Lung (tissue), 12 donors: ENCODE results near the gene FLVCR2. TPM values are rescaled to one million over a fixed set of nuclear protein-coding genes. Genes with fewer than 3 reads are reported as not detected.

ENCODE experiments used
- ATAC-seq: fragments of 200-7000 bp; cut with Tn5 transposase; one replicate; pipeline ENCODE4 v1.9.1; 2020; ENCODE audit warnings: moderate number of reproducible peaks; ENCODE audit not compliant: insufficient read depth, low FRiP score
- DNase-seq, 3 donors: peaks; one replicate each; pipeline ENCODE4 v3.0.0-alpha.2; 2013 to 2017
- H3K27ac ChIP-seq, 2 donors: one replicate each; pipeline ENCODE4 v1.5.1; 2013; ENCODE audit warnings: mild to moderate bottlenecking in 2 of 2, moderate library complexity in 2 of 2, control low read depth in 1 of 2, inconsistent platforms in 1 of 2, low read depth in 1 of 2, low read length in 1 of 2
- H3K27me3 ChIP-seq, 3 donors: one replicate each; pipeline ENCODE4 v1.5.1; 2013; ENCODE audit warnings: low read length in 2 of 3; ENCODE audit not compliant: control insufficient read depth in 3 of 3, insufficient read depth in 3 of 3
- H3K36me3 ChIP-seq, 4 donors: one replicate each; pipeline ENCODE4 v1.5.1; 2013; ENCODE audit warnings: low read length in 4 of 4, mild to moderate bottlenecking in 1 of 4, moderate library complexity in 1 of 4; ENCODE audit not compliant: control insufficient read depth in 4 of 4, insufficient read depth in 4 of 4
- H3K4me1 ChIP-seq, 5 donors: one replicate each; pipeline ENCODE4 v1.5.1; 2013; ENCODE audit warnings: low read length in 5 of 5, mild to moderate bottlenecking in 2 of 5, moderate library complexity in 1 of 5; ENCODE audit not compliant: control insufficient read depth in 5 of 5, insufficient read depth in 5 of 5
- H3K4me3 ChIP-seq: one replicate; pipeline ENCODE4 v1.5.1; 2013; ENCODE audit warnings: mild to moderate bottlenecking, control low read depth, moderate library complexity
- H3K9ac ChIP-seq, 2 donors: one replicate each; pipeline ENCODE4 v1.5.1; 2013; ENCODE audit warnings: low read length in 2 of 2, control low read depth in 1 of 2; ENCODE audit not compliant: insufficient read depth in 1 of 2
- H3K9me3 ChIP-seq, 4 donors: one replicate each; pipeline ENCODE4 v1.5.1; 2013; ENCODE audit warnings: low read length in 3 of 4, mild to moderate bottlenecking in 1 of 4, moderate library complexity in 1 of 4; ENCODE audit not compliant: control insufficient read depth in 4 of 4, insufficient read depth in 3 of 4
- CTCF ChIP-seq: IDR thresholded peaks from 2 replicates; pipeline ENCODE4 v1.5.1; 2012; ENCODE audit warnings: mild to moderate bottlenecking; ENCODE audit errors: control extremely low read depth, extremely low read depth
- WGBS, 2 donors: extraction: QIAGEN DNeasy Blood & Tissue Kit; methylation state at CpG; one replicate each; pipeline ENCODE4 v1.1.7; 2013; 5-methylcytosine and 5-hydroxymethylcytosine counted together
- polyA plus RNA-seq, 2 donors: library from polyadenylated mRNA; stranded (reverse); fragments of 200-250 nt; gene quantifications; one replicate each; pipeline ENCODE4 v1.2.1, GENCODE V29; 2013
- total RNA-seq, 2 donors: library from RNA; depleted of rRNA in 1 of 2; stranded (reverse); fragments of >200 nt in 1 of 2; gene quantifications; one replicate each; pipeline ENCODE4 v1.2.1, GENCODE V29; 2014 to 2021
- donor health status: control.
- donor health status: control.
- donor health status: Bipolar disorder and iron deficiency.
- donor health status: healthy.
- donor health status: DM: yes; HTN: yes; CAD: no.

The FLVCR2 gene
- total and polyA plus RNA-seq, 4 donors = 4.7 to 37.6 (median 20.5) TPM

DNA sequence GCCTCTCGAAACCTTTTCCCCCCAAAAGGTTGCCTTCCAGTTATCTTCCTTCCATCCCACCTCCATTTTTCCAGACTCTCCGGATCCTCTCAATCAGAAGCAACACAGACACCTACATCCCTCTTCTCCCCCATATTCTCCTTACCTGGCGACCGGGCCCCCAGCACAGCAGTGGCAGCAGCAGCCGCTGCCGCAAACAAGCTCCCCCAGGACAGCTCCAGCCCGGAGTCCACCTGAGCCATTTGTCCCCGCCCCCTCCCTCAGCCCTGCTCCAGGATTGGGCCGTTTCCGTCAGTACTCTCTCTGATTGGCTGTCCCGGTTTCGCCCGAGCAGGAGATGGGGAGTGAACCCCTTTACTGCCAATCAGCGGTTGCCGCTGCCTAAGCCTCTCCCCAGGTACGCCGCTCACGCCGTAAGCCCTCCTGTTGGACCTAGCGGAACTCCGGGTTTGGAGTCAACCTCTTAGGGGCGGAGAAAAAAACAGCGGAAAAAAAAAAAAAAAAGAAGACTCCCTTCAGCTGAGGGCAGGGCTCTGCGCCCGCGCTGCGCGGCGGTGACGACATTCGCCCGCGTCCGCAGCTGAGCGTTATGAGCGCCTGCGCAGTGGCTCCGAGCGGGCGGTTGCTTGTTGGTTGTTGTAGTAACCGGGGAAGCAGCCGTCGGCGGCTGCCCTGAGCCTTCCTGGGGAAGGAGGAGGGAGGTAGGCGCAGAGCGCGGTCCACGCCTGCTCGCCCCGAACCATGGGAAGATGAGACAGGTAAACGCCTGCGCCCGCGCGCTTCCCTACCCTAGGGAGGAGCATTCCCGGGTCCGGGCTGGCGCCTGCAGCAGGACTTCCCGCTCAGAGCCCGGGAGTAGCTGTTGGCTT lies 82.4 kb downstream of the FLVCR2 start, which contains the start of the genes ERG28 and TTLL5:
ERG28 (minus strand) TSS at position 247 of the 869 bp plus-strand sequence. CDS start 3,374 bp downstream, outside the sequence.
TTLL5 (plus strand) TSS at position 617 of the 869 bp plus-strand sequence. CDS start 1,904 bp downstream, outside the sequence.
- no peak for TF ChIP-seq CTCF
- 0% methylated on average over 59 to 60 of the region's 60 CpGs for WGBS, 2 donors

DNA sequence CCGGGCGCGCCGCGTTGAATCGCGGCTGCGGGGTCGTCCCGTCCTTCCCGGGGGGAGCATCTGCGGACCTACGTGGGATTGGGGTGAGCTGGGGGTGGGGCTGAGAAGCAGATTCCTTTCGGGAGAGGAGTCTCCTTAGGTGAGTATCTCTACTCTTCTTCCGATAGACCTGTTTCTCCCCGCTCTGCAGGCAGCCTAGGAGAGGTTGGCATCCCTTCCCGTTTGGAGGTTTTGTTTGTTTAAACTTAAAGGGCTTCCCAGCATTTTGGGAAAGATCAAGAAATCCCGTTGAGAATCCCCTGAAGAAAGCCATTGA lies 83.0 kb downstream of the FLVCR2 start:
- no peaks in the 10 kb centered on the region for H3K27me3 ChIP-seq
- peak overlapping the region; percentile 93 for H3K4me3 ChIP-seq
- no peak for TF ChIP-seq CTCF
- peak overlapping the region; percentile 74 to 97 for H3K9ac ChIP-seq
- ATAC-seq (peak; percentile 4), DNase-seq (no peak)
- 0% methylated on average over 17 to 18 of the region's 18 CpGs for WGBS, 2 donors
- H3K27ac ChIP-seq = peak overlapping the region; percentile 92 to 98
- peaks cover 2 to 15% (median 6%) of the 10 kb centered on the region in 4 donors for H3K36me3 ChIP-seq
- no peaks in the 10 kb centered on the region for H3K9me3 ChIP-seq
- peaks cover 0 to 15% (median 3%) of the 10 kb centered on the region in 5 donors for H3K4me1 ChIP-seq

More for the DNA sequence above, 82.4 kb downstream of the FLVCR2 start, which contains the start of the genes ERG28 and TTLL5:
- H3K36me3 ChIP-seq = peaks cover 2 to 19% (median 7%) of the 10 kb centered on the region in 4 donors
- H3K27ac ChIP-seq = peak within 1 kb of the TSS; percentile 92 to 98
- peaks cover 0 to 15% (median 3%) of the 10 kb centered on the region in 5 donors for H3K4me1 ChIP-seq
- DNase-seq (peak; percentile 97 to 98 (median 98)), ATAC-seq (peak; percentile 98)
- no peaks in the 10 kb centered on the region for H3K9me3 ChIP-seq
- no peaks in the 10 kb centered on the region for H3K27me3 ChIP-seq
- H3K4me3 ChIP-seq = peak within 1 kb of the TSS; percentile 93
- H3K9ac ChIP-seq = peak within 1 kb of the TSS; percentile 74 to 97

- H3K4me3 ChIP-seq = no peak overlapping the region
- WGBS, 2 donors = 60 to 79% methylated on average over 3 of the region's 3 CpGs
- no peak overlapping the region for H3K27ac ChIP-seq
- TF ChIP-seq CTCF = no peak
- peaks cover 0 to 15% (median 3%) of the 10 kb centered on the region in 5 donors for H3K4me1 ChIP-seq
- no peak overlapping the region for H3K9ac ChIP-seq
- H3K36me3 ChIP-seq = peaks cover 0 to 12% (median 4%) of the 10 kb centered on the region in 4 donors
- no peaks in the 10 kb centered on the region for H3K27me3 ChIP-seq
- ATAC-seq = no peak
- DNase-seq = no peak
- H3K9me3 ChIP-seq = no peaks in the 10 kb centered on the region
These were observed 84.5 kb downstream of the FLVCR2 start for GRCh38 chr14:75662966-75663365.
